Measurements from ENCODE around the gene NADK.
"Not testable (repeated sequence)": the region's sequence is repeated elsewhere in the genome, so short reads cannot be mapped to it uniquely, and the experiment has no call there.

The NADK gene

DNA sequence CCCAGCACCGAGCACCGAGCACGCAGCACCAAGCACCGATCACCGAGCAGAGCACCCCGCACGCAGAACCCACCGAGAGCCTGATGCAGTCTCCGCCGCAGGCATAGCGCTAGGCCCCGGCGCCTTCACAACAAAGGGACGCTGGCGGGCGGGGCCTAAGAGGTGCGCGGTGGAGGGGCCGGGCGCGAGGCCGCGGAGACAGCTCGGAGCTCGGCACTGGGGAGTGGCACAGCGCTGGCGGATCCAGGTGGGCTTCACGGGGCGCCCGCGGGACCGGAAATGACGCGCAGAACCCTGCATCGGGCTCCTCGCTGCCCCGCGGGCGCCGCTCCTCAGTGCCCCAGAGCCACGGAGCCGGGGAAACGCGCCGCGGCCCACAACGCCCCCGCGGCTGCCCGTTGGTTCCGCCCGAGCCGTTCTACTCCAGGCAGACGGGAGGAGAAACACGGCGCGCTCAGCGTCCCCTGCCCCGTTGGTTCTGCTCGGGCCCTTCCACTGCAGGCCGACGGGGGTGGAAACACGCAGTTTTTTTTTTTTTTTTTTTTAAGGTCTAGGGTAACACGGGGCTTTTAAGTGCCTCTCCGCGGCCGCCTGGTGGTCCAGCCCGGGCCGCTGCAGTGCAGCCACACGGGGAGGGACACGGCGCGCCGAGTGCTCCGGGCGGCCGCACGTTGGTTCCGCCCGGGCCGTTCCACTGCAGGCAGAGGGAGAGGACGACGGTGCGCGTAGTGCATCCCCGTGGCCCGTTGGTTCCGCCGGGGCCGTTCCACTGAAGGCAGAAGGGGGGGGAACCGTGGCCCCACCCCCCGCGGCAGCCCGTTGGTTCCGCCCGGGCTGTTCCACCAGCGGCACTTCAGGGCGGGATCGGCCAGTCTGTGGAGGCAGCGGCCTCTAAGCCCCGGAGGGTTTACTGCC is 32.4 kb downstream of the NADK start:
- not testable (repeated sequence) for FAIRE-seq

DNA sequence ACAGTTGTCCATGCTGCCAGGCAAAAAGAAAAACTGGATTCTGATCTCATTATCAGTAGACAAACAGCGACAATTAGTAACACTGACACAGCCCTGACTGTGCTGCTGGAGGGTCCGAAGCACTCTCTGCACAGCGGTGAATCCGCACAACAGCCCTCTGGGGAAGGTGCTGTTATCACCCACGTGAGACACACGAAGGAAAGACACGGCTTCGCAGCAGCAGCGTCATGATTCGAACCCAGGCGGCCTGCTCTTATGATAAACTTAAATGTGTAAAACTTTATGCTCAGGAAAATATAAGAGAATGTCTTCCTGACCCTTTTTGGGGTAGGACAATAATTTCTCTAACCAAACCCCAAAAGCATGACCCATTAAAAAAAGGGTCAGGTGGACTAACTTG is 35.7 kb downstream of the NADK start:
- not testable (repeated sequence) for FAIRE-seq

DNA sequence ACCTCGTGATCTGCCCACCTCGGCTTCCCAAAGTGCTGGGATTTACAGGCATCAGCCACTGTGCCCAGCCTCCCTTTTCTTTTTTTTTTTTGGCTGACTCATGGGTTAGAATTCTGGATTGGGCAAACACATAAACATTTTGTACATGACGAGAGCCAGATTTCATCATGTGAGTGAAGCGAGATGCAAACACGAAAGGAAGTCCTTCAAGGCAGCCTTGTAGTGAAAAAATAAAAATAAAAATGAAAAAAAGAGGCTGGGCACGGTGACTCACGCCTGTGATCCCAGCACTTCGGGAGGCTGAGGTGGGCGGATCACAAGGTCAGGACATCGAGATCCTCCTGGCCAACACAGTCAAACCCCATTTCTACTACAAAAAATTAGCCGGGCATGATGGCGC is 37.3 kb downstream of the NADK start:
- not testable (repeated sequence) for FAIRE-seq

DNA sequence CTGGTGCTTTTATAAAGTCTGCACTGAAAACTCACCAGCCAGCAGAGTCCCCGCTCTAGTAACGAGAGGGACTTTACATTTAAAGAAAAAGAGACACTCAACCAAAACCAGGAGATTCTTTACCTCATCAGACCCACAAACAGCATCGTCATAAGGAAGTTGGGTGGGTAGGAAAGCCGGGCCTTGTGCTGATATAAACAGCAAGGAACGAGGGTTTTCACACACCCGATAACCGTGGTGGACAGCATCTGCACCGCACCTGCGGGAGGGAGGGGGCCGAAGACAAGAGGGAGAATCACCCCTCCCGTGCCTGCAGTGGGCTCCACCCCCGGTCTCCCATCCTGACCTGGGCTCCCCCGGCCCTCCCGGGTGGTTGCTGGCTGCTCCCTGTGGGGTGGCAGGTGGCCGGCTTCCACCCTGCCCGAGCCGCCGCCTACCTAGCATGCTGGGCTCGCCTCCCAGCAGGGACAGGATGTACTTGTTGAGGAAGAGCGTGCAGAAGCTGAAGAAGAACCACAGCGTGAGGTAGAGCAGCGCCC is 39.4 kb downstream of the NADK start:
- not testable (repeated sequence) for FAIRE-seq

DNA sequence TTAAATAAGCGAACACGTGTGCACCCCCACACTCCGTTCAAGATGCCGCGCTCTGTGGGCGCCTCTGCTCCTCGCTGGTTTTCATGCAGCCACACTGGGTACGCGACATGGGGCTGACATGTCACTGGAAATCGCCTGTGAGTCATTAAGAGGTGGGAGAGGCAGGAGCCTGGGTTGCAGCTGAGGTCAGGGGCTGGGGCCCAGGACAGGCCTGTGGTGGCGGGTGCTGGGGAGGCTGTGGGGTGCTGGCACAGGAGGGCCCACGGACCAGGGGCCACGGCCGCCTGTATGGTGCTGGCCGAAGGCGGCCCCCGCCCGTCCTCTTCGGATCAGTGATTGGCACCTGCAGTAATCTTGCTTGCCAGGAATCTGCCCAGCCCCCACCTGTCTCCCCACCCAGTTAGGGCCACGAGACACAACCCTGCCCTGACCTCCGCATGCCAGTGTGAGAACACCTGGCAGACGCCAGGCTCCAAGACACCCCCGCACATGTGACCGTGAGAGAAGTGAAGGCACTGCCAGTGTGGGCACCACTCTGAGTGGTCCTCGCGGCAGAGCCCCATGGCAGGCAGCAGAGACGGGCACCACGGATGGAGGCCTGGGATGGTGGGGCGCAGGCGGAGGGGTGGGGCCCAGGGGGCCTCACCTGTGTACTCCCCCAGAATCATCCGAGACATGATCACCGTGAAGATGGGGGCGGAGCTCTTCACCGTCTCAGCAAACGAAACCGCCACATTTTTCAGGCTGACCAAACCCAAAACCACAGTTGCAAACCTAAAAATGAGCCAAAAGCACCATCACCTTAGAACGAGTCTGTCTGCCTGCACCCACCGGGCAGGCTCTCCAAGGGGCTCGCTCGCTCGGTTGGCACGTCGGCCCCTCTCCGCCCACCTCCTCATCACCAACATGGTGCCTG is 40.3 kb downstream of the NADK start:
- FAIRE-seq, result not testable (repeated sequence)

DNA sequence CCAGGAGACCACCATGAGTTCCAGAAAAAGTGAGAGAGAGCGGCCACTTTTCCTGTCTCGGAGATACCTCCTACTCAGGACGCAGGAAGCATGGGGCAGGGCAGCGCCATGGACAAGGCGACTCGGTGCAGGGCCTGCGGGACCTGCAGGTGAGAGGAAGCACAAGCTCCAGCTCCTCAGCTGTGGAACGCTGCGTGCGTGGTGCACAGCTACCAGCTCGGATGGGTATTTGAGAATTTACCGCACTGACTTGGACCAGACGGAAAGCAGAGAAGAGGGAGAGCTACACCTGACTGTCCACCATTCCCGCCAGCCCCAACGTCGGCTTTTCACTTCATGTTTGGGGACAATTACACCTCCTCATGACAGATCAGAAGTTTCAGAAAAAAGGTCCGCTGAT is 45.9 kb downstream of the NADK start:
- FAIRE-seq, result no peak

DNA sequence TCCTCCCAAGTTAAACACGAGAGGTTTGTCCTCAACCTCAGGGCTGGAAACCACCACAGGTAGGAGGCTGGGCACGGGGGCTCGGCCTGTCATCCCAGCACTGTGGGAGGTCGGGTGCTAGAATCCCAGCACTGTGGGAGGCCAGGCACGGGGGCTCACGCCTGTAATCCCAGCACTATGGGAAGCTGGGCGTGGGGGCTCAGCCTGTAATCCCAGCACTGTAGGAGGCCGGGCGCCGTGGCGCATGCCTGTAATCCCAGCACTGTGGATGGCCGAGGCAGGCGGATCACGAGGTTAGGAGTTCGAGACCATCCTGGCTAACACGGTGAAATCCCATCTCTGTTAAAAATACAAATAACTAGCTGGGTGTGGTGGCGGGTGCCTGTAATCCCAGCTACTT is 47.4 kb downstream of the NADK start:
- no peak for FAIRE-seq

DNA sequence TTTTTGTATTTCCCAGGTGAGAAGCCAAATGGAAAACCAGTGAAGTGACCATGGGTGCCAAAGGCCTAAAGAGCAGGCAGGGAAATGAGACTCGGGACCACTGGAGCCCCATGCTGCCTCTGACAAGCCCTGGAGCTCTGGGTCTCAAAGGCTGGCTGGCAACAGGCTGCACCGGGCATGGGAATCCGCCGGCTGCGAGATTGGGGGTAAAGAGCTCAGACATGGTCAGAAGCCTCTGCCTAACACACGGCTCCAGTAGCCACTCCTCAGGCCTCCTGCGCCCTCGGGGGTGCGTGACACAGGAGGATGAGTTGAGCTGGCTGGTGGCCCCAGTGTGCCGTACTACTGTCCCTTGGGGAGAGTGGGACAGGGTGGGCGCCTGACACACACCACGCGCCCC is 48.0 kb downstream of the NADK start:
- FAIRE-seq, result not testable (repeated sequence)

DNA sequence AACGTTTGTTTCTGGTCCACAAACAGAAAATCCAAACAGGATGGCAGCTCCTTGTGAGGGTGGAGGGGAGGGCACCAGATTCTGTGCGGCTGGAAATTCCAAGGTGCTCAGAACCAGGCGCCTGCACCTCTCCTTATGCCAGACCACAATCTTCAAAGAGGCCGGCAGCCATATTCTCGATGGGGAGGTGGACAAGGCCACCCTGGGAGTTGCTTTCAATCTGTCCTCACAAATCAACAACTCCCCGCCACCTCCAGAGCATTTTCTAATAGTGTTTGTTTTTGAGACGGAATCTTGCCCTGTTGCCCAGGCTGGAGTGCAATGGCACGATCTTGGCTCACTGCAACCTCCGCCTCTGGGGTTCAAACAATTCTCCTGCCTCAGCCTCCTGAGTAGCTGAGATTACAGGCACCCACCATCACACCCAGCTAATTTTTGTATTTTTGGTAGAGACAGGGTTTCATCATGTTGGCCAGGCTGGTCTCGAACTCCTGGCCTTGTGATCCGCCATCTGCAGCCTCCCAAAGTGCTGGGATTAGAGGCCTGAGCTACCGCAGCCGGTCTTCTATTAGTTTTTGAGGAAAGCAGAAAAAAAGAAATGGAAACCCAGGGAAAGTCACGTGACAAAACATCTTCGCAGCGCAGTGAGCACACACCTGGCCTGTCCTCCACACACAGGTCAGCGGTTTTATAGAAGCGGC is 49.0 kb downstream of the NADK start:
- FAIRE-seq, result not testable (repeated sequence)

DNA sequence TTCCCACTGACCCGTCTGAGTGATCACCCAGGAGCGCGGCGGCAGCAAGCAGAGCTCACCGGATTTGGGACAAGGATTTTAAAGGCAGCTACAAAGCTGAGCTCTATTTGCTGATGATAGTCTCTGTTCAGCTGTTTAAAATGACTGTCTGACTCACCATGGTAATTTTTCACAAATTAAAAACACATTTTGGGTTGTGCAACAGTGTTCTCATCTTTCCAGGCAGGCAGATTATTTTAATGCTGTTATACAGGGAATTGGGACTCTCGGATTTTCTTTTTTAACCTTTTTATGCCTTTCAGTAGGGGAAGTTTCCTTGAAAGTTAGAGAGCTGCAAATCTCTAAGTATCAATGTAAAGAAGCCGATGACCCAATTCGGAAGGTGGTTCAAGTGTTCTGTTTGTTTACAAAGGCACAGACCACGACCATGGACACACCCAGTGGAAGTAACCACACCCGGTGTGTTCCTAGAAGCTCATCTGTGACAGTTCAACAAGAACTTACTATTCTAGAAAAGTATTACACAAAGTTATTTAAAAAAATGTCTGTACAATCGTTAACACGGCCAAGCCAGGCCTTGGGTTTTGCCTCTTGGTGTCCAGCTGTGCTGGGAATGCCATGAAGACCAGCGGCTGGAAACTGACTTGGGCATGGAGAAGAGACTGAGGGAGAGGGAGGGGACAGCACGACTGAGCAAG is 49.8 kb downstream of the NADK start:
- FAIRE-seq, result not testable (repeated sequence)

DNA sequence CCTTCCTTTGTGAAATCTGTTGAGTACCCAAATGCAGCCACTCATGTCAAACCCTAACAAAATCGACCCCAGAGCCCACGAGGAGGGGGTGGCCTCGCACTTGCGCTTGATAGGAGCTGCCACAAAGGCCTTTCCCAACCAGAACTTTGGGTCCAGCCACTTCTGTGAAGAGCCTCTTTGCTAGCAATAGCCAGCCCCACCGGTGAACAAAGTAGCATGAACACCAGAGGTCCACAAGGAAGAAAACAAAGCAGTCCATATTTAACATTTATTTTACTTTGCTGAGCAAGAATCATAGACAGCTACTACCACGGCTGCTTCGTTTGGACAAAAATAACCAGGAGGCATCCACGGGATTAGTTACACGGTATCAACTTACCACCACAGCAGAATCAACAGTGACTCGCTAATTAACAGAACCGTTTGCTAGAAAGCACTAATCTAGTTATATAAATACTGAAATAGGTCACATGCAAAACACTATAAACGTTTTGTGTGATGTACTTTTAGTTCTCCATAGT is 51.1 kb downstream of the NADK start:
- FAIRE-seq, result not testable (repeated sequence)

DNA sequence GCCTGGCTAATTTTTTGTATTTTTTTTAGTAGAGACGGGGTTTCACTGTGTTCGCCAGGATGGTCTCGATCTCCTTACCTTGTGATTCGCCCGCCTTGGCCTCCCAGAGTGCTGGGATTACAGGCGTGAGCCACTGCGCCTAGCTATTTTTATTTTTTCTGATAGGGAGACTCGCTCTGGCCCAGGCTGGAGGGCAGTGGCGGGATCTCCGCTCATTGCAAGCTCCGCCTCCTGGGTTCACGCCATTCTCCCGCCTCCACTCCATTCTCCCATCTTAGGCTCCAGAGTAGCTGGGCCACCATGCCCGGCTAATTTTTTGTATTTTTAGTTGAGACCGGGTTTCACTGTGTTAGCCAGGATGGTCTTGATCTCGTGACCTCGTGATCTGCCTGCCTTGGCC is 52.2 kb downstream of the NADK start:
- not testable (repeated sequence) for FAIRE-seq

DNA sequence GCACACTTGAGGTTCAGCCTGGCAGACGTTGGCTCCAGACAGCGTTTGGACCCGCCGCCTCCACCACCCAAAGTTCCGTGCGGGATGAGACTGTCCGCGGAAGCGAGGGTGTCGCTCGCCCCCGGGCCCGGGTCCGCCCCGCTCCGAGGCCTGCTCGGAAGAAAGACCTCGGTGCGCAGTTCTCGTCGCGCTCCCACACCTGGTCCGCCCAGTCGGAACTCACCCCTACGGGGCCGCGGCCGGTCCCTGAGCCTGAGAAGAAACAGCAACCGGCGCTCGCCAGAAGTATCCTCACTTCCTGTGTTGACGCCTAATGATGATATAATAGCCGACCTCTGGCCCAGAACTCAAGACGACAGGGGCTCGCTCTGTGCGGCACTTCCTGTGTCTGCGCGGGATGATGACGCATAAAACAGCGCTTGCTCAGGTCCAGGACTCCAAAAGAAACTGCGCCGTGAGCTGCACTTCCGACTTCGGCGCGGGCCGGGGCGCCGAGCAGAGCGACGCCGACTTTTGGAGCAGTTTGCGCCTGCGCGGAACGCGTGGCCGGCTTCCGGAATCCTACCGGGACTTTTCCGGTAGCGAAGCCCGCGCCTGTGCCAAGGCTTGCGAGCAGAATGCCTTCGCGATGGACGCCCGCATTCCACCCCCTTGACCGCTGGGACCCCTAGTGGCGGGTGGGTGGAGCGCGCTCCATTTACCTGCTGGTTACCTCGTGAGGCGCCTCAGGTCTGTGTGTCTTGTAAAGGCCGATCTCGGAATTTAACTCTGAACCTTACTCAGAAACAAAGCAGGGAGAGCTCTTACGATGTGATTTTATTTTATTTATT is 54.0 kb downstream of the NADK start, which contains the start of gene CDK11A:
Gene CDK11A (minus strand): TSS at position 323 of the 830 bp plus-strand sequence. CDS start 1,539 bp downstream, outside the sequence.
- FAIRE-seq, result peak; percentile 90

DNA sequence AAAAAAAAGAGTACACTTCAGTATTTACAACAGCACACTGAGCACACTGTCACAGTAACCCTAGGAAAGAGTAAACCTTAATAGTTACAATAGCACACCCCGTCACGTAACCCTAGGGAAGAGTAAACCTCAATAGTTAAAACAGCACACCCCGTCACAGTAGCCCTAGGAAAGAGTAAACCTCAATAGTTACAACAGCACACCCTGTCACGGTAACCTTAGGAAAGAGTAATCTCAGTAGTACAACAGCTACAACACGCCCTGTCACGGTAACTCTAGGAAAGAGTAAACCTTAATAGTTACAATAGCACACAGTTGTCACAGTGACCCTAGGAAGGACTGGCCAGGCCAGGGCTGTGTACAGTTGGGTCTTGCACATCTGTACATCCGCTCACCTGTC is 57.1 kb downstream of the NADK start:
- FAIRE-seq, result no peak

DNA sequence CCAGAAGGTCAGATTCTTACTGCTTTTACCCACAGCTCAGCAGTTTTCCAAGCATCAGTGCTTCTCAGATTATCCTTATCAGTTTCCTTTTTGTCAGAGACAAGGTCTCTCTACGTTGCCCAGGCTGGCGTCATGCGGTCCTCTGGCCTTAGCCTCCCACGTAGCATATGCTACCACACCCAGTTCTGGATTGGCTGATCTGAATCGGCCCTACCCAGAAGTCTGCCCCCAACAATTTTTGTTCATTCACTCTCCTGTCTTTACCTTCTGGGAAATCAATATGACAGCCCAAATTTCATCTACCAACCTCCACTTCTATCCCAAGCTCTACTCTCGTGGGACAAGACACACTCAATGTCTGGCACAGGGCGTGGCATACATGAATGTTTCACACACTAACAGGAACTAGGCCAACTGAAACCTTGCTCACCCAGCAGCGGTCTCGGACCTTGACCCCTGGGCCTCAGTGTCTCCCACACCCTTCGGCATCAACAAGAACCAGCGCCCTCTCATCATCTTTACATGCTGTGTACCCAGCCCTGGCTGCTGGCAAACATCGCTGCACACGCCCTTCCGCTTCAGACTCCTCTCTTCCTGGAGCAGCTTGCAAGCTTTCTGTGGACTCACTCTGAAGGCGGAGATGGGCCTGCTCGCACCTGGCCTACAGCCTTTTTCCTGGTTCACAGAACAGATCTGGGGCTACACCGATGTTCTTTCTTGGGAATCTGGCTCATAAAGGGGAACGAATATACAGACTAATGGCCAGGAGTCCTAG is 63.0 kb downstream of the NADK start:
- not testable (repeated sequence) for FAIRE-seq

DNA sequence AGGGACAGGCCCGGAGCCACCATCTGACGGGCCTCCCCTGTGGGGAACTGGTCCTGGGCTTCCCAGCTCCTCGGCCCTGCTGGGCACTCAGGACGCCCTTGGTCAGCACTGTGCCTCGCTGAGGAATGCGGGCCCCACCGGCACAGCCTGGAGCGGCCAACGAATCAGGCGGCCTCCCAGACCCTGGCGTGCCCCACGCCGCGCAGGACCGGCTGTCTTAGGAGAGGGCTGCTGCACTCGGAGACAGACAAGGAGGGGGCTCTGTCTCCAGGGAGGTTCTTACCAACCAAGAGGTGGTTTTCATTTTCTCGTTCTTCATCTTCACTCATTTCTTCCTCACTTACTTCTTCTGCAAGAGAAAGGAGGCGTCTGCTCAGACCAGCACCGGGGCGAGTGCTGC is 70.4 kb downstream of the NADK start:
- FAIRE-seq, result not testable (repeated sequence)

DNA sequence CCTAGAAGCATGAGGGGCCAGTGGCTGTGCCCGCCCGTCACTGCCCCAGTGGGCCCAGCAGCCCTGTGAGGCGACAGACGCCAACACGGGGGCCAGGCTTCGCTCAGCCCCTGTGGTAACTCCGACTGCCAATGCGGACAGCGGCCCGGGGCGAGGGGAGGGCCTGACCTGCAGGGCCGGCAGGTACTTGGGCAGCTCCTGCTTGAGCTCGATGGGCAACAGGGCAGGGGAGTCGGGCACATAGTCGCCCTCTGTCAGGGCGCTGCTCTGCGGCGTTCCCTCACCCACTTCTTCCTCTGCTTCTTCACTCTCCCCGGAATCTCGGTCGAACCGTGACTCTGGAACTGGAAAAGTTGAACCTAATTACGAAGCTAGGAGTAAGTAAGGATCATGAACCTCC is 71.0 kb downstream of the NADK start:
- FAIRE-seq, result not testable (repeated sequence)

DNA sequence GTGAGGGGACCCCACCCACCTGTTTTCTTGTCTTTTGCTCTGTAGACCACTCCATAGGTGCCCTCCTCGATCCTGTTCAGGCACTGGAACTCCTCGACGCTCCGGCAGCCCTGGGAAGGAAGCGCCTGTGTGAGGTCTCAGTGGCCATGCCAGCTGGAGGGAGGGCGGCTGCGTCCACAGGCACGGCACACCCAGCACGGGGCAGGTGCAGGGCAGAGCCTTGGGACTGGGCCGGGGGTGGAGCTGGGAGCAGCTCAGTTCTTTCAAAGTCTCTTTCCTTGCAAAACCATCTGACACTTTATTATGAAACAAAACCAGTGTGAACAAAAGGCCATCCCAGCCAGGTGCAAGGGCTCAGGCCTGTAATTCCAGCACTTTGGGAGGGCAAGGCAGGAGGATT is 72.6 kb downstream of the NADK start:
- FAIRE-seq, result not testable (repeated sequence)

DNA sequence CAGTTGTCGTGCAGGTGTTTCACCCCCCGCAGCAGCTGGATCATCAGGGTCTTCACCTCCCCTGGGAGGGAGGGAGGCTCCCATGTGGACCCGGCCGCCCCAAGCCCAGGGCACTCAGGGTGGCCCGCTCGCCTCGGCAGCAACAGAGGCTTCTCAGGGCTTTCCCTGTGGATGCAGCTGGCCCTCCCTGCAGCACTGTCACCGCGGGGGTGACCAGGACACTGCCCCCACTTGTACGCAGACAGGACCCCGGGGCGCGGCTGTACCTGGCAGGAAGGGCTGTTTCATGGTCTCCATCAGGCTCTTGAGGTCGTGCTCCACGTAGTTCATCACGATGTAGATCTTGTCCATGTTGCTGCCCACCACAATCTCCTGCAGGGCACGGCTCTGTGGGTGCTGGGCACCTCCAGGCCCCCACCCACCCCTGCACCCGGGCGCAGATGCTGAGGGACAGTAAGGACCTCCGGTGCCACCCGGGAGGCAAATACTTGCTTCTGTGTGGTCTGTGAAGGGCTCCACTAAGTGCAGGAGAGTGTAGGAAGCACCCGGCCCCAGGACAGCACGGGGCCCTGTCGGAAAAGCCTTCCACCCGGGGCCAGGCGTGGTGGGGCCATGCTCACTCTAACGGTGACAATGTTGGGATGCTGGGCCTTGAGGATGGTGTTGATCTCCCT is 73.8 kb downstream of the NADK start:
- FAIRE-seq, result not testable (repeated sequence)
